ENCODE results near the gene PDC.

- TF ChIP-seq CTCF (IDR thresholded peaks at IDR 0.05; ENCODE audit: low read length) (no peak), EZH2 (optimal IDR thresholded peaks at IDR 0.05; ENCODE audit: low read depth, low read length) (no peak), EZH2phosphoT487 (IDR thresholded peaks at IDR 0.05; ENCODE audit: low read length) (no peak)
These were observed 30.4 kb upstream of the PDC start for GRCh38 chr1:186491336-186491735.
